Measurements from ENCODE around the gene FBLIM1.

FBLIM1 gene

DNA sequence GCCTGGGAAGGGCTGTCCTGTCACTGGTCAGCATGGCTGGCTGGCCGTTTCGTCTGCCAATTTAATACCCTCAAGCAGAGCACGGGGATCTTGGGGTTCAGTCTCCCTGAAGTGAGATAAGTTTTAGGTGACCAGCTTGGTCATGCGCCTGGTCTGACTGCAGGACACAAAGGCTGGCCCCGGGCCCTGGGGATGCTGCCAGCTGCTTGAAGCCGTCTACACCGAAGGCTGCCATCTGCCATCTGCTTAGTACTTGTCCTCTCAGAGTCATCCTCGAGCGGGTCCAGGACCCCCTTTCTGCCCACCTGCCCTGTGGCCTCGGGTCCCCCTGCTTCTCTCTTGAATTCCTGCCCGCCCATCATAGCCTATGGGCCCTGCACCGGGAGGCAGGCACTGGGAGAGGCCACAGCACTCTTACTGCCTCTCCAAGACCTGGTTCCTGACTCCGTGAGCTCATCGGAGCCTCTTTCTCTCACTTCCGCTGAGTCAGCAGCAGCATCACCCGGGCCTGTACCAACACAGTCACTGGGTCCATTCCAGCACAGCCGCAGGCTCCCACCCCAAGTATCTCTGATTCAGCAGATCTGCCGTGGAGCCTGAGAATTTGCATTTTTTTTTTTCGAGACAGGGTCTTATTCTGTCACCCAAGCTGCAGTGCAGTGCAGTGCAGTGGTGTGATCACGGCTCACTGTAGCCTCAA lies 7.0 kb downstream of the FBLIM1 start:
- TF ChIP-seq, protein P1, sequence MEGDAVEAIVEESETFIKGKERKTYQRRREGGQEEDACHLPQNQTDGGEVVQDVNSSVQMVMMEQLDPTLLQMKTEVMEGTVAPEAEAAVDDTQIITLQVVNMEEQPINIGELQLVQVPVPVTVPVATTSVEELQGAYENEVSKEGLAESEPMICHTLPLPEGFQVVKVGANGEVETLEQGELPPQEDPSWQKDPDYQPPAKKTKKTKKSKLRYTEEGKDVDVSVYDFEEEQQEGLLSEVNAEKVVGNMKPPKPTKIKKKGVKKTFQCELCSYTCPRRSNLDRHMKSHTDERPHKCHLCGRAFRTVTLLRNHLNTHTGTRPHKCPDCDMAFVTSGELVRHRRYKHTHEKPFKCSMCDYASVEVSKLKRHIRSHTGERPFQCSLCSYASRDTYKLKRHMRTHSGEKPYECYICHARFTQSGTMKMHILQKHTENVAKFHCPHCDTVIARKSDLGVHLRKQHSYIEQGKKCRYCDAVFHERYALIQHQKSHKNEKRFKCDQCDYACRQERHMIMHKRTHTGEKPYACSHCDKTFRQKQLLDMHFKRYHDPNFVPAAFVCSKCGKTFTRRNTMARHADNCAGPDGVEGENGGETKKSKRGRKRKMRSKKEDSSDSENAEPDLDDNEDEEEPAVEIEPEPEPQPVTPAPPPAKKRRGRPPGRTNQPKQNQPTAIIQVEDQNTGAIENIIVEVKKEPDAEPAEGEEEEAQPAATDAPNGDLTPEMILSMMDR (conservative IDR thresholded peaks at IDR 0.05), result no peak
- H3K27ac ChIP-seq, result no peak overlapping the region

DNA sequence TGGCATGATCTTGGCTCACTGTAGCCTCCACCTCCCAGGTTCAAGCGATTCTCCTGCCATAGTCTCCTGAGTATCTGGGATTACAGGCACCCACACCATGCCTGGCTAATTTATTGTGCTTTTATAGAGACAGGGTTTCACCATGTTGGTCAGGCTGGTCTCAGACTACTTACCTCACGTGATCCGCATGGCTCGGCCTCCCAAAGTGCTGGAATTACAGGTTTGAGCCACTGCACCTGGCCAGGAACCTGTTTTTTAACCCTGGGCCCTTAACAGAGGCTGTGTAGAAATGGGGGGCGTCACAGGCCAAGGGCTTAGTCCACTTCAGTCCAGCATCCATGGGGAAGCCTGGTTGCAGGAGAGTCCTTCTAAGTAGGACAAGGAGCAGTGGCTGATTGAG lies 9.3 kb downstream of the FBLIM1 start:
- TF ChIP-seq, protein P1 (conservative IDR thresholded peaks at IDR 0.05), result no peak
- no peak overlapping the region for H3K27ac ChIP-seq

DNA sequence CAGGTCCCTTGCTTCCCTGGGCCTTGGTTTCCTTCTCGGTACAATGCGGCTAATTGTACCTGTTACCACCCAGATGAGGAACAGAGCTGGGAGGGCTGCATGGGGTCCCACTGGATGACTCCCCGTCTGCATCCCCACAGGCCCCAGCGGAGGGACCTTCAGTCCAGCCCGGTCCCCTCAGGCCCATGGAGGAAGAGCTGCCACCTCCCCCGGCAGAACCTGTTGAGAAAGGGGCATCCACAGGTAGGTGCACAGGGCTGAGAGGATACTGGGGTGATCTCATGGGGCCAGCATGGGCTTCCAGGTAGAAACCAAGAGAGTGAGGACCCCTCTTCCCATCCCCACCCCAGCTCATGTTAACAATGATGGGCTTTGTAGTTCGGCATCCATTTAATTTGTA lies 9.8 kb downstream of the FBLIM1 start:
- no peak overlapping the region for H3K27ac ChIP-seq
- TF ChIP-seq, protein P1 (conservative IDR thresholded peaks at IDR 0.05), result no peak

DNA sequence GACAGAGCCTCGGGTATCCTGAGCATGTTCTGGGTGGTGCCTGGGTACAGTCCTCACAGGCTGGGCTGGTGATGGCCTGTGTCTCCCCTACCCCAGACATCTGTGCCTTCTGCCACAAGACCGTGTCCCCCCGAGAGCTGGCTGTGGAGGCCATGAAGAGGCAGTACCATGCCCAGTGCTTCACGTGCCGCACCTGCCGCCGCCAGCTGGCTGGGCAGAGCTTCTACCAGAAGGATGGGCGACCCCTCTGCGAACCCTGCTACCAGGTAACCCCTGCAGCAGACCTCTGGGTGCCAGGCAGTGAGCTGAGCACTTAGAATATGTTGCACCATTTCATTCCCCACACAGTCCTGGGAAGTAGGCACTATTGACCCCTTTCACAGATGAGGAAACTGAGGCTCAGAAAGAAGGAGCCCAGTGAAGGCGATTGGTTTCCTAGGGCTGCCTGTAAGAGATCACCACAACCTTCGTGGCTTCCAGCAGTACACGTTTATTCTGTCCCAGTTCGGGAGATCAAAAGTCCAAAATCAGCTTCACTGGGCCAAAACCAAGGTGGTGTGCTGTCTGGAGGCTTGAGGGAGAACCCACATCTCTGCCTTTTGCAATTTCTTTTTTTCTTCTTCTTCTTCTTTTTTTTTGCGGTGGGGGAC lies 11.8 kb downstream of the FBLIM1 start:
- TF ChIP-seq, protein P1 (conservative IDR thresholded peaks at IDR 0.05), result no peak
- no peak overlapping the region for H3K27ac ChIP-seq

DNA sequence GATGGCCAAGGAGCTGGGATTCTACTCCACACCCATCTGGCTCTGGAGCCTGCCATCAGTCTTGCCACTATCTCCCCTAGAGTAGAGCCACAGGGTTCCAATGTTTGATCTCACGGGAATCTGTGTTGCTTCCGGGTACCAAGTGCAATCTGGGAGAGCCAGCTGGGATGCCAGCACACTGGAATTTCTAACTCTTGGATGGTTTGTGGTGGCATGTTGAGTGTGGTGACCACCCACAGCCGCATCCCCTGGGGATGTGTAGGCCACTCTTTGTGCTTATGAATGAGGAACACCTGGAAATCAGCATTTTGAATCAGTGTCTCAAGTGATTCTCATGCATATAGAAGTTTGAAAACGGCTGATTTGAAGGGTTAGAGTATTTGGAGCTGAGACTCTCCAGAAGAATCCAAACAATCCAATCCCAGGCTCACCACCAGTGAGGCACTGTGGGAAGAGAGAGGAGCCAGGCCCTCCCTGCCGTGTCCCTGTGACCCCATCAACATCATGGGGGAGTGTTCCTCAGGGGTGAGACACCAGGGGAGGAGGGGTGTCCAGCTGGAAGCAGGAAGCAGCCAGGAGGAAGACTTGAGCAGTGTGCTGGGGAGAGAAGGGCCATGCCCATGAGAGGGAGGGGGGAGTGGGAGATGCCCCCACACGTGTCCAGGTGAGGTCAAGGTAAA lies 13.4 kb downstream of the FBLIM1 start:
- TF ChIP-seq, protein P1 (conservative IDR thresholded peaks at IDR 0.05), result no peak
- no peak overlapping the region for H3K27ac ChIP-seq

DNA sequence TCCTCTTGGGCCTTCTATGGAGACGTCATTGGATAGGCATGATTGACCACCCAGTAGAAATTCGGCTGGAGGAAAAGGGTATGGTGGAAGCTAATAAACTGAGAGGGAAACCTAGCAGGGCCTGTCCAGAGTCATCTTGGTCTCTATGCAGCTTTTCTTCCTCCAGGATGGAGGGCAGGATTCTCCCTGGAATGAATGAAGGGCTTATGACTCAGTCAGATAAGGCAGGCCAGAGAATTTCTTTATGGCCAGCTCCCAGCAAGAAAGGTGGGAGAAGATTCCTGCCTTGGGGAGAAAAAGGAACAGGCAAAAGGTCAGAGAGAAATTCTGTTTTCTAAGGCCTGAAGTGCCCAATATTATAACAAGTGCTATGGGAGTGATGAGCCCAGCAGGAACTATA lies 17.1 kb downstream of the FBLIM1 start:
- TF ChIP-seq, protein P1 (conservative IDR thresholded peaks at IDR 0.05), result no peak
- H3K27ac ChIP-seq, result no peak overlapping the region

DNA sequence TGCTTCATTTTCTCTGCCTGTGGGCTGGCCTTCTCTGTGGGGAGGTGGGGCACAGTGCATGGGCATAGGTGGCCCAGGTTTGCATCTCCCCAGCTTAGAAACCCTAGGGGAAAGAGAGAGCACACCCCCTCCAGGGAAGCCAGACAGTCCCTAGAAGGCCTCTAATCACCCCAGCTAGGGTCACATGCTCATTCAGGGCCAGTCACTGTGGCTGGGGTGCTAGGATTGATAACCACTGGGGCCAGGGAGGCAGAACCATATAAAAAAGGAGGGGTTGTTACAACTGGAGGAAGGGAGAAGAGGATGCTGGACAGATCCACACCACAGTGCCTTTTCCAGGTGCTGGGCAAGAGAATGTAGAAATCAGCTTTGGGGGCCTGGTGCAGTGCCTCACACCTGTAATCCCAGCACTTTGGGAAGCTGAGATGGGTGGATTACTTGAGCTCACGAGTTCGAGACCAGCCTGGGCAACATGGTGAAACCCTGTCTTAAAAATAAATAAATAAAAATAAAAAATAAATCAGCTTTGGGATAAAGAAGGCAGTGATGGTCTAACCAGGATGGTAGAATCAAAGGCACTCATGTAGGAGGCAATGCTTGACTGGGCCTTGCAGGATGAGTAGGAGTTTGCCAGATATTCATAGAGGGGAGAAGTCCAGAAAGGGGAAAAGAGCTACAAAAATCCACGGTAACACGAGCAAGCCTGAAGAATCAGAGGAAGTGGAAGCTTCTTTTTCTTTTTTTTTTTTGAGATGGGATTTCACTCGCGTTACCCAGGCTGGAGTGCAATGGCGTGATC lies 19.5 kb downstream of the FBLIM1 start:
- no peak overlapping the region for H3K27ac ChIP-seq
- TF ChIP-seq, protein P1 (conservative IDR thresholded peaks at IDR 0.05), result no peak
